GM19099 (cell line): ENCODE data around the gene HOXA11.

Source experiments
- POLR2A ChIP-seq: IDR thresholded peaks from 3 replicates; pipeline ENCODE4 v1.6.1; 2011; ENCODE audit warnings: low read depth; ENCODE audit not compliant: insufficient read length; ENCODE audit errors: extremely low read depth

HOXA11 gene

GRCh38 chr7:27182285-27182841 is 2.7 kb downstream of the HOXA11 start:
- no peak for TF ChIP-seq POLR2A

DNA sequence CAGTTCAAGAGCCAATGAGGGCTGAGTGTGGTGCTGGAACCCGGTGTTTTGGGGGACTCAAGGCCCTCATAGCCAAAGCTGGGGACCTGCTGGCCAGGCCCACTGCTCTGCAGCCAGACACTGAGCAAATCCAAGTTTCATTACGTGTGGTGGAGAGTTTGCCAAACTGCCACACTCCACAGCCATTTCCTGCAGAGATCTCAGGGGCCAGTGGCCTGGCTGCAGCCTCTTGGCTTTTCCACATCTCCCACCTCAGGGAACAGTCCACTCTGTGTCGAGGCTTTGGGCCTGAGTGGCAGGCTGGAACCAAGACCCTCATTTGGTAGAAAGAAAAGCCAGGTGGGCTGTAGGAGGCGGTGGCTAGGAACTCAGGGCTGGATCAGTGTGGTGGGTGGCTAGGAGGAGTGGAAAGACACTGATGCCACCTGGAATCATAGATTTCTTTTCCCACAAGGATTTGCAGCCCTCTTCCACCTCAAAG is 3.2 kb downstream of the HOXA11 start:
- TF ChIP-seq POLR2A: no peak

GRCh38 chr7:27180431-27181420 is 4.3 kb downstream of the HOXA11 start:
- TF ChIP-seq POLR2A: no peak

GRCh38 chr7:27179503-27180430 is 5.3 kb downstream of the HOXA11 start:
- no peak for TF ChIP-seq POLR2A

GRCh38 chr7:27179030-27179429 is 6.0 kb downstream of the HOXA11 start:
- no peak for TF ChIP-seq POLR2A

DNA sequence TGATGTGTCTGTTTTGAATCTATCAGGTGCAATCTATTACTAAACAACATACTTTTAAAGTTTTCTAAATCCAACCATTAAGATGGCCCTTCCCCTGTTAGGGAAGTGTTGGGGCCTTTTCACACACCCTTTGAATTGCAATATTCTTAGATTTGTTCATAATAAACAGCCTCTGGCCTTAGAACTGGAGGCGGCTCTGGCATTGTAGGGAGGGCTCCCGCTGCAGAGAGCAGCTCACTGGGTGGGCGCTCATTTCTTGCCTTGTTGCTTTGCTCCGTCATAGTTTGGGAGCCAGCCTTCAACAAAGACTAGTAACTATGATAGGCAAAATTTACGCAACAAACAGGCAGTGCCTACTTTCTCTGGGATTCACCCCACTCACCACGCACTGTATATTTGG is 6.7 kb downstream of the HOXA11 start:
- no peak for TF ChIP-seq POLR2A

DNA sequence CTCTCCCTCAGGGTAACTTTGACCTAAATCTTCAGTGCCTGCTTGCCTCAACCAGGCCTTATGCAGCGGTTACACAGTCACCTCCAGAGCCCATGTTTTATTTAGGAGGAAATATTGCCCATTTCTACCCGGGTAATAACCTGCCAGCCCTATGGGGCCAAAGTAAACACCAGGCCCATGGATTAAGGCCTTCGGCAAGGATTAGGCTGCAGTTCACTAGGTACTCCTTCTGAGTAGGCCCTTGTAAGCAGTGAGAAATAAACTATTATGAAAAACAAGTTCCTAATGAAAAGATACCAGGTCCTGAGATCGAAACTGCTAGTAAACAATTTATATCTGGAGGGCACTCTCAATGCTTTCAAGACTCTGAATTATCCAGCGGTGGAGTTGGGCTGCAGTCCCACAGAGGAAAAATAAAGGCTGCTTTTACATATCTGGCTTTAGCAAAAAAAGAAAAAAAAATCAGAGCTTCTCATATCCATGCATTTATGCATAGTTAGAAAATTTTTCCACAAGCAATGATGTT is 7.2 kb downstream of the HOXA11 start:
- TF ChIP-seq POLR2A: no peak

GRCh38 chr7:27176962-27177794 is 7.9 kb downstream of the HOXA11 start:
- no peak for TF ChIP-seq POLR2A

- TF ChIP-seq POLR2A: no peak
These were observed 8.5 kb downstream of the HOXA11 start for GRCh38 chr7:27176524-27176845.

DNA sequence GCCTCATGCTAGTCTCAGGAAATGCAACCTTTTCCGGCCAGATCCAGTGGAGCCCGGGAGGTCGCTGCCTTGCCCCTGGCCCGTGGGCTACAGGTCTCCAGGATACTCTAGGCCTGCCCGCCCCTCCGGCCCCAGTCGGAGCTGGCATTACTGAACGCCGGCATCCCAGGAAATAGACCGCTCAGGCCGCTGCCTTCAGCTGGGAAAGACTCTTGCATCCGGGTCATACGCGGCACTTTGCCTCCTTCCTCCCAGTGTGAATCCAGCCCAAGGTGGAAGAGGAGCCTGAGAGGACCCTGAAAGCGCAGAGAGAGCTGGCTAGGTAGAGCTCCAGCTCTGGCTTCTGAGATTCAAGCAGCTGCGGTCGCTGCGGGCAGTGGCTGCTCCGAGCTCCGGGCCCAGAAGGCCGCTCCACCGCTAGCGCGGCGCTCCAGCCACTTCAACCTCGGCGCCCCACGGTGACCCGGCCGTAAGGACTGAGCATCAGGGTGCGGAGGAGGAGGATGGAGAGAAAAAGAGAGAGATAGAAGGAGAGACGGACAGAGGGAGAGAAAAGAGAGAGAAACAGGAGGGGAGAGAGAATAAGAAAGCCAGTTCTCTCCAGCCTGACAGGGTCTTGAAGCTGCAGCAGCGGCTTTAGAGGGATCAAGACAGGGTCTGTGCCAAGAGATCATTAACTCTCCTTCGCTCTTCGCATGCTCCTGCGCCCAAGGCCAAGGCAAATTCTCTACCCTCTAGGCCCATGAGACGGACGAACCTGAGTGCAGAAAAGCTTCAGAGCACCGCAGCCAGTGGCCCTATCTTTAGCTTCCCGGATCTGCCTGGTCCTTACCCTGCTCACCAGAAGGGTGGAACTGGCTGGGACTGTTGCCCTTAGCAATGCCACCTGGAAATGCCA is 9.2 kb downstream of the HOXA11 start:
- TF ChIP-seq POLR2A: no peak

- TF ChIP-seq POLR2A: no peak
These were observed 10.0 kb downstream of the HOXA11 start for GRCh38 chr7:27174874-27175625.
